ENCODE data around the gene PADI3. TPM values are rescaled to one million over a fixed set of nuclear protein-coding genes. Genes with fewer than 3 reads are reported as not detected.

The PADI3 gene
- total and polyA plus RNA-seq, 9 of the 15 experiments (the other 6 are each of a cell fraction or from before 2014, with no cell fraction given) = not detected

- in situ Hi-C loops (cut with MboI) = no loop called here
- no peak for FAIRE-seq
- no peak overlapping the region for H3K4me2 ChIP-seq (ENCODE audit: insufficient read depth, low read length)
Observed at GRCh38 chr1:17276568-17276967, 27.7 kb downstream of the PADI3 start.

More at GRCh38 chr1:17276568-17276967, 27.7 kb downstream of the PADI3 start:
- H3K36me3 ChIP-seq (ENCODE audit: control insufficient read depth, insufficient read depth, low read length) = no peaks in the 10 kb centered on the region
- no peaks in the 10 kb centered on the region for H3K79me2 ChIP-seq (ENCODE audit: control insufficient read depth, insufficient read depth, low read length)
- no peak overlapping the region for H2AFZ ChIP-seq (ENCODE audit: low read depth, low read length)
- ChIA-PET CTCF (ENCODE audit: low intra/inter-chr PET ratio) (no interaction called here), POLR2A (interaction anchor here (0.5 to 0.6 kb wide), 2 partner anchors 10 to 34 kb away, joined by 3 read pairs; no protein-coding TSS in a partner anchor)
- H3K9ac ChIP-seq (ENCODE audit: insufficient read depth in 1 of 2, low read depth in 2 of 2, low read length in 2 of 2) = peak overlapping the region in 1 of 2 experiments; percentile 2; a peak in 1 of 4 replicates
- peaks cover 0 to 49% of the 10 kb centered on the region in 2 experiments for H3K27me3 ChIP-seq (ENCODE audit: control insufficient read depth in 2 of 2, insufficient read depth in 2 of 2, low read length in 2 of 2)
- H3K27ac ChIP-seq (ENCODE audit: extremely low read depth, low read depth, low read length) = no peak overlapping the region
- WGBS (ENCODE audit: insufficient coverage, low coverage, missing lambda C conversion rate) = 1% methylated on average over 11 of the region's 11 CpGs
- intact Hi-C loops (cut with micrococcal nuclease) = no loop called here
- no peak for ATAC-seq
- TF ChIP-seq, protein P1, sequence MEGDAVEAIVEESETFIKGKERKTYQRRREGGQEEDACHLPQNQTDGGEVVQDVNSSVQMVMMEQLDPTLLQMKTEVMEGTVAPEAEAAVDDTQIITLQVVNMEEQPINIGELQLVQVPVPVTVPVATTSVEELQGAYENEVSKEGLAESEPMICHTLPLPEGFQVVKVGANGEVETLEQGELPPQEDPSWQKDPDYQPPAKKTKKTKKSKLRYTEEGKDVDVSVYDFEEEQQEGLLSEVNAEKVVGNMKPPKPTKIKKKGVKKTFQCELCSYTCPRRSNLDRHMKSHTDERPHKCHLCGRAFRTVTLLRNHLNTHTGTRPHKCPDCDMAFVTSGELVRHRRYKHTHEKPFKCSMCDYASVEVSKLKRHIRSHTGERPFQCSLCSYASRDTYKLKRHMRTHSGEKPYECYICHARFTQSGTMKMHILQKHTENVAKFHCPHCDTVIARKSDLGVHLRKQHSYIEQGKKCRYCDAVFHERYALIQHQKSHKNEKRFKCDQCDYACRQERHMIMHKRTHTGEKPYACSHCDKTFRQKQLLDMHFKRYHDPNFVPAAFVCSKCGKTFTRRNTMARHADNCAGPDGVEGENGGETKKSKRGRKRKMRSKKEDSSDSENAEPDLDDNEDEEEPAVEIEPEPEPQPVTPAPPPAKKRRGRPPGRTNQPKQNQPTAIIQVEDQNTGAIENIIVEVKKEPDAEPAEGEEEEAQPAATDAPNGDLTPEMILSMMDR (IDR thresholded peaks at IDR 0.05 in 2 of 3, conservative IDR thresholded peaks at IDR 0.05 in 1 of 3; ENCODE audit: insufficient read depth in 2 of 3, low read depth in 1 of 3, low read length in 3 of 3) = peak; percentile 9 to 28 (median 14); a peak in 3 of 6 replicates
- TF ChIP-seq SPI1 (IDR thresholded peaks at IDR 0.05; ENCODE audit: borderline replicate concordance, low read depth, low read length) = peak; percentile 45; the same call in 1 of the 2 replicates
- TF ChIP-seq, protein P2, sequence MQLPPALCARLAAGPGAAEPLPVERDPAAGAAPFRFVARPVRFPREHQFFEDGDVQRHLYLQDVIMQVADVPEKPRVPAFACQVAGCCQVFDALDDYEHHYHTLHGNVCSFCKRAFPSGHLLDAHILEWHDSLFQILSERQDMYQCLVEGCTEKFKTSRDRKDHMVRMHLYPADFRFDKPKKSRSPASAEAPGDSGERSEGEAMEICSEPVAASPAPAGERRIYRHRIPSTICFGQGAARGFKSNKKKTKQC (CRISPR knock-in tag; IDR thresholded peaks at IDR 0.05) = no peak
- no peak for TF ChIP-seq HMG20A (CRISPR knock-in tag; conservative IDR thresholded peaks at IDR 0.05)
- TF ChIP-seq RAD21 (CRISPR knock-in tag; conservative IDR thresholded peaks at IDR 0.05 in 1 of 2, IDR thresholded peaks at IDR 0.05 in 1 of 2) = peak in 1 of 2 experiments; percentile 31; a peak in 2 of 4 replicates
- TF ChIP-seq, protein P3, sequence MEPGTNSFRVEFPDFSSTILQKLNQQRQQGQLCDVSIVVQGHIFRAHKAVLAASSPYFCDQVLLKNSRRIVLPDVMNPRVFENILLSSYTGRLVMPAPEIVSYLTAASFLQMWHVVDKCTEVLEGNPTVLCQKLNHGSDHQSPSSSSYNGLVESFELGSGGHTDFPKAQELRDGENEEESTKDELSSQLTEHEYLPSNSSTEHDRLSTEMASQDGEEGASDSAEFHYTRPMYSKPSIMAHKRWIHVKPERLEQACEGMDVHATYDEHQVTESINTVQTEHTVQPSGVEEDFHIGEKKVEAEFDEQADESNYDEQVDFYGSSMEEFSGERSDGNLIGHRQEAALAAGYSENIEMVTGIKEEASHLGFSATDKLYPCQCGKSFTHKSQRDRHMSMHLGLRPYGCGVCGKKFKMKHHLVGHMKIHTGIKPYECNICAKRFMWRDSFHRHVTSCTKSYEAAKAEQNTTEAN (CRISPR knock-in tag; IDR thresholded peaks at IDR 0.05) = no peak
- TF ChIP-seq PHF8 (IDR thresholded peaks at IDR 0.05; ENCODE audit: borderline replicate concordance, low read length) = no peak
- no peak for TF ChIP-seq CBFA2T3 (IDR thresholded peaks at IDR 0.05)
- no peak overlapping the region for H3K4me3 ChIP-seq
- H3K9me1 ChIP-seq (ENCODE audit: control insufficient read depth, insufficient read depth, low read length) = peaks cover 5% of the 10 kb centered on the region
- BruUV-seq (replicated peaks) = no TSS peak
- H3K4me1 ChIP-seq (replicated peaks in 1 of 2; ENCODE audit: control insufficient read depth in 2 of 2, insufficient read depth in 2 of 2, low read length in 2 of 2) = 0 out of 5 replicates have a peak, but pooled peaks cover 0 to 2% of the 10 kb centered on the region in 2 experiments
- H3K9me3 ChIP-seq (replicated peaks; ENCODE audit: control insufficient read depth, insufficient read depth, low read depth, low read length) = no peaks in the 10 kb centered on the region
- peaks cover 22% of the 10 kb centered on the region for H4K20me1 ChIP-seq (replicated peaks; ENCODE audit: control insufficient read depth, insufficient read depth, low read length)
- DNase-seq (ENCODE audit: extremely low read depth in 1 of 4, low spot score in 3 of 4) = no peak
